GM10266 (cell line): Measurements from ENCODE around the gene GUCY2C.

Experiments
- DNase-seq: peaks from one replicate; pipeline ENCODE4 v3.0.0; 2012; ENCODE audit errors: extremely low spot score
- TF ChIP-seq, protein P1 (sequence below): IDR thresholded peaks from 2 replicates; pipeline ENCODE4 v1.5.1; 2012; ENCODE audit warnings: mild to moderate bottlenecking, low read depth; ENCODE audit not compliant: control insufficient read depth, insufficient read depth; ENCODE audit errors: missing control alignments

GUCY2C gene

DNA sequence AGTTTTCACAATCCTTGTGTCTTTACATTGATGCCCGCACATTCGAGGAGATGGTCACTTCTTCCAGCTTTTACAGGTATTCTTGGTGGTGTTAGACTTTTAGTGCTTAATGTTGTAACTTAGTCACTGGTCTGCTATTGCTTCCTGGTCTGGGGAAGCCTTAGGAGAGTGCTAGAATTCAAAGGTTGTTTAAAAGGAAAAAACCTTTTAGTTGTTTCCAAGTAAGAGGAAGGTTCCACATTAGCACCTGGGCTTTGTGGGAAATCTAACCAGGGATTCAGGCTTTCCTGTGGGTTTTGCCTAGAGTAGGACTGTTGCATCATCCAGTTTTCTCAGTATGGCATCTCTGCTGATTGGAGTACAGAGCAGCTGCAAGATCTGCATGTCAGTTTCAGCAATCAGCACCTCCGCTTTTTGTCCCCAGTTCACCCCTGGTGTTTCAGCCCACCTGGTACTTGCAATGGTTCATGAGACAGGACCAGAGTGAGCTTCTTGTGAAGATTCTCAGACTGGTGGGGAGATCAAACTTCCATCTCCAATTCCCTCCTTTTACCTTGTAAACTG, 84.7 kb downstream of the GUCY2C start:
- TF ChIP-seq, protein P1, sequence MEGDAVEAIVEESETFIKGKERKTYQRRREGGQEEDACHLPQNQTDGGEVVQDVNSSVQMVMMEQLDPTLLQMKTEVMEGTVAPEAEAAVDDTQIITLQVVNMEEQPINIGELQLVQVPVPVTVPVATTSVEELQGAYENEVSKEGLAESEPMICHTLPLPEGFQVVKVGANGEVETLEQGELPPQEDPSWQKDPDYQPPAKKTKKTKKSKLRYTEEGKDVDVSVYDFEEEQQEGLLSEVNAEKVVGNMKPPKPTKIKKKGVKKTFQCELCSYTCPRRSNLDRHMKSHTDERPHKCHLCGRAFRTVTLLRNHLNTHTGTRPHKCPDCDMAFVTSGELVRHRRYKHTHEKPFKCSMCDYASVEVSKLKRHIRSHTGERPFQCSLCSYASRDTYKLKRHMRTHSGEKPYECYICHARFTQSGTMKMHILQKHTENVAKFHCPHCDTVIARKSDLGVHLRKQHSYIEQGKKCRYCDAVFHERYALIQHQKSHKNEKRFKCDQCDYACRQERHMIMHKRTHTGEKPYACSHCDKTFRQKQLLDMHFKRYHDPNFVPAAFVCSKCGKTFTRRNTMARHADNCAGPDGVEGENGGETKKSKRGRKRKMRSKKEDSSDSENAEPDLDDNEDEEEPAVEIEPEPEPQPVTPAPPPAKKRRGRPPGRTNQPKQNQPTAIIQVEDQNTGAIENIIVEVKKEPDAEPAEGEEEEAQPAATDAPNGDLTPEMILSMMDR, result no peak
- DNase-seq, result no peak

DNA sequence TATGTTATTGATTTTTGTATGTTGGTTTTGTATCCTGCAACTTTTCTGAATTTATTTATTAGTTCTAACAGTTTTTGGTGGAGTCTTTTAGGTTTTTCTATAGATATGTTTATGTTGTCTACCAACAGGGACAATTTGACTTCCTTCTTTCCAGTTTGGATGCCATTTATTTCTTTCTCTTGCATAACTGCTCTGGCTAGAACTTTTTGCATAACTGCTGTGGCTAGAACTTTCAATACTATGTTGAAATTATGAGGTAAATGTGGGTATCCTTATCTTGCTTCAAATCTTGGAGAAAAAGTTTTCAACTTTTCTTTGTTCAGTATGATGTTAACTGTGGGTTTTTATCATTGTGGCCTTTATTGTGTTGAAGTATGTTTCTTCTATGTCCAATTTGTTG, 88.8 kb downstream of the GUCY2C start:
- TF ChIP-seq, protein P1, result no peak
- no peak for DNase-seq

DNA sequence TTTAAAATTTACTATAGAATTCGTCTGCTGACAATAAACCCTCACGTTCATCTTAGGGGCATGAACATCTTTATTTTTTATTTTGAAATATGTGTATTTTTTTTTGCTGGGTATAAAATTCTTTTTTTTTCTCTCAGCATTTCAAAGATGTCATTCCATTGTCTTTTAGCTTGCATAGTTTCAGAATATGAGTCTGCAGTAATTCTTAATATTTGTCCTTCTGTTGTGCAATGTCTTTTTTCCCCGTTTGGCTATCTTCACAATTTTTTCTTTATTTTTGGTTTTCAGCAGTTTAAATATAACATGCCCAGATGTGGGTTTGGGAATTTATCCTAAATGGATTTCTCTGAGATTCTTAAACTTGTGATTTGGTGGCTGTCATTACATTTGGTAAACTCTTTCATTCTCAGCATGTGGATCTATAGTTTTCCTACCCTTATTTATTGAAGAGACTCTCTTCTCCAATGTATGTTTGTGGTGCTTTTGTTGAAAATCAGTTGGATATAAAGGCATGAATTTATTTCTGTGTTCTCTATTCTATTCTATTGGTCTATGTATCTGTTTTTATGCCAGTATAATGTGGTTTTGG, 90.9 kb downstream of the GUCY2C start:
- no peak for DNase-seq
- TF ChIP-seq, protein P1, result no peak

DNA sequence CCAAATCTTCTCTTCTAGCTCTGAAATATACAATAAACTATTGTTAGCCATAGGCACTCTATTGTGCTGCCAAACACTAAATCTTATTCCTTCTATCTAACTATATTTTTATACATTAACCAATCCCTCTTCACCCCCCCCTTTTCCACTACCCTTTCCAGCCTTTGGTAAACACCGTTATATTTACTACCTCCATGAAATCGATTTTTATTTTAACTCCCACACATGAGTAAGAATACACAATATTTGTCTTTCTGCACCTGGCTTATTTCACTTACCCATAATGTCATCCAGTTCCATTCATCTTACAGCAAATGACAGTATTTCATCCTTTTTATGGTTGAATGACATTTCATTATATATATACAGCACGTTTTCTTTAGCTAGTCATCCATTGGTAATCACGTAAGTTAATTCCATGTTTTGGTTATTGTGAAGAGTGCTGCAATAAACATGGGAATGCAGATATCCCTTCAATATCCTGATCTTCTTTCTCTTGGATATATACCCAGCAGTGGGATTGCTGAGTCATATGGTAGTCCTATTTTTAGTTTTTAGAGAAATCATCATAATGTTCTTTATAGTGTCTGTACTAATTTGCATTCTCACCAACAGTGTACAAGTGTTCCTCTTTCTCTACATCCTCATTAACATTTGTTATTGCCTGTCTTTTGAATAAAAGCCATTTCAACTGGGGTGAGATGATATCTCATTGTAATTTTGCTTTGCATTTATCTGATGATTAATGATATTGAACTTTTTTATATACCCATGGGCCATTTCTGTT, 94.5 kb downstream of the GUCY2C start:
- DNase-seq, result no peak
- TF ChIP-seq, protein P1, result no peak

DNA sequence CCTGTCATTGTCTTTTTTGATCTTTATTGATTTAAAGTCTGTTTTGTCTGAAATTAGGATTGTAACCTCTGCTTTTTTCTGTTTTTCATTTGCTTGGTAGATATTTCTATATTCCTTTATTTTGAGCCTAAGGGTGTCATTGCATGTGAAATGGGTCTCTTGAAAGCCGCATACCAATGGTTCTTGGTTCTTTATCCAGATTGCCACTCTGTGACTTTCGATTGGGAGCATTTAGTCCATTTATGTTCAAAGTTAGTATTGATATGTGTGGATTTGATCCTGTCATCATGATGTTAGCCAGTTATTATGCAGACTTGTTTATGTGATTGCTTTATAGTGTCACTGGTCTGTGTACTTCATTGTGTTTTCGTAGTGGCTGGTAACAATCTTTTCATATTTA, 98.9 kb downstream of the GUCY2C start:
- no peak for DNase-seq
- TF ChIP-seq, protein P1, result no peak

DNA sequence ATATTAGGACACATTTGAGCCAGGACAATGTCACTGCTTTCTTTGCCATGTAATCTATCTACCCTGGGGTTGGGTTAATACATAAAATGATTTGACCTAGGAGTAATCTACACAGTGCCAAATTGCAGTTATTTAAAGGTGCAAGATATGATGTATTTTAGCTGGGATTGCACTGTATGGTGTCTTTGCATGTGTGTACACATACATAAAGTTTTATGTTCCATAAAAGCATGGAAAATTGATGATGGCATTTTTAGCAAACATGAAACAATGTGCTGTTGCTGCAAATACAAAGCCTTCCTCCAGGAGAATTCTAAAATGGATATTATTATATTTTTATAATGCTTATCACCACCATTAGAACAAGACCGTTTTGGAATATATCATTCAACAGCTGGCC, 104.7 kb downstream of the GUCY2C start:
- TF ChIP-seq, protein P1, result no peak
- DNase-seq, result no peak

DNA sequence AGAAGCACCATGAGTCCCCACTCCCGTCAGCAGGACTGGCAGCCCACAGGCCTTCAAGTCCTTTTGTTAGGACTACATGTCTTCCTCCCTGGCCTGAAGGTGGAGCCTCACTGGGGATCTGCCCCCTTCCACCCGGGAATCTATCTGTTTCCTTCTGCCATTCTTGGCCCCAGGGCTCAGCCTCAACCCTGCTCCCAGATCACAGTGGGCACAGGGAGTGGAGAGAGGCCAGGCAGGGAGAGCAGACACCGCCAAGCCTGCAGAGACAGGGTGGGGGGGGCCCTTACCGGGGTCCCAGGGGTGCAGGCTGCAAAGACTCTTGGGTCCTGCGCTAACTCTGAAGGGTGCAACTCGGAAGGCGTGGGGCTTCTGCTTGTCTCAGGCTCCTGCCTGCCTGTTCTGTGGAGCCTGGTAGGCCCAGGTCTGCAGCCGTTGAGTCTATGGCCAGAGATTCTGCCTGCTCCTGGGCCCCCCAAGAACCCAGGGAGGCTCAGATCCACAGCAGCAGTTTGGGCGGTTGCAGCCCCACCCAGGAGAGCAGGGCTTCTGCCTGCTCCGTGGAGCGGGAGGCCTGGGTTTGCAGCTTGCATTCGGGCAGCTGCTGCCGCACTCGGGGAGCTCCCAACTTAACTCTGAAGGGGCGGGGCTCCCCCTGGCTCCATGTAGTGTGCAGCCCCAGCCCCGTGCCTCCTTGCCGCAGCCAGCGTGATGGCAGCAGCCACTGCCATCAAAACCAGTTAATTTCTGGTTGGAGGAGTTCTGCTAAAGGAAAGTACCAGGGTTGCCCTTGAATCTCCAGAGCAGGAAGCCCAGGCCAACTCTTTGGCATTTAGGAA, 107.0 kb downstream of the GUCY2C start:
- TF ChIP-seq, protein P1, result no peak
- no peak for DNase-seq
